Esophagus muscularis mucosa (tissue), 4 donors: ENCODE measurements around the gene FXYD5. TPM values are rescaled to one million over a fixed set of nuclear protein-coding genes. Genes with fewer than 3 reads are reported as not detected.

Experiments
- DNase-seq: peaks from one replicate; pipeline ENCODE4 v3.0.0-alpha.2; 2017; ENCODE audit errors: extremely low spot score
- H3K27ac ChIP-seq, 4 donors: fragments of 200-600 bp; sonication (generic); replicated peaks in 1 of 4; 1 replicate in 3 of 4; 2 replicates in 1 of 4; pipeline ENCODE4 v1.5.1; 2016 to 2019; ENCODE audit warnings: mild to moderate bottlenecking in 1 of 4
- H3K27me3 ChIP-seq, 4 donors: fragments of 200-600 bp; sonication (generic); one replicate each; pipeline versions ENCODE4 v1.5.1 to v1.6.0; 2016 to 2019
- H3K36me3 ChIP-seq, 4 donors: fragments of 200-600 bp; sonication (generic); one replicate each; pipeline ENCODE4 v1.5.1; 2016 to 2019
- H3K4me1 ChIP-seq, 4 donors: fragments of 200-600 bp; sonication (generic); one replicate each; pipeline ENCODE4 v1.5.1; 2016 to 2019
- H3K4me3 ChIP-seq, 4 donors: fragments of 200-600 bp; sonication (generic); 1 replicate in 2 of 4; 2 replicates in 2 of 4; pipeline ENCODE4 v1.5.1; 2016 to 2019; ENCODE audit warnings: mild to moderate bottlenecking in 4 of 4, moderate library complexity in 1 of 4
- H3K9me3 ChIP-seq, 4 donors: fragments of 200-600 bp; sonication (generic); 1 replicate in 3 of 4; 2 replicates in 1 of 4; pipeline ENCODE4 v1.5.1; 2016 to 2019
- CTCF ChIP-seq, 3 experiments: fragments of 200-600 bp in 2 of 3; fragments of 450-650 bp in 1 of 3; sonication (generic) in 2 of 3; IDR thresholded peaks; one replicate each; pipeline ENCODE4 v1.5.1; 2017 to 2019; ENCODE audit warnings: antibody characterized with exemption in 3 of 3, mild to moderate bottlenecking in 2 of 3, moderate library complexity in 1 of 3
- EP300 ChIP-seq: sonication (generic); formaldehyde crosslinking; IDR thresholded peaks from one replicate; pipeline ENCODE4 v1.6.1; 2017; ENCODE audit warnings: antibody characterized with exemption
- POLR2A ChIP-seq: fragments of 450-650 bp; IDR thresholded peaks from one replicate; pipeline ENCODE4 v1.6.1; 2017; ENCODE audit warnings: antibody characterized with exemption, moderate library complexity, mild to moderate bottlenecking, low read depth
- POLR2AphosphoS5 ChIP-seq, 2 donors: sonication (generic); formaldehyde crosslinking; IDR thresholded peaks; one replicate each; pipeline ENCODE4 v1.6.1; 2017; ENCODE audit warnings: antibody characterized with exemption in 2 of 2
- WGBS: methylation state at CpG from one replicate; pipeline ENCODE4 v1.1.5; 2018; 5-methylcytosine and 5-hydroxymethylcytosine counted together
- intact Hi-C: fragments of 100-400 bp; cut with DNase I; formaldehyde crosslinking; loops from one replicate; pipeline ENCODE4 v1.15.1; 2023
- total RNA-seq, 4 donors: library from RNA; depleted of rRNA; stranded (reverse); fragments of >200 nt; gene quantifications; one replicate each; pipeline versions ENCODE4 v1.1.0 to v1.2.1, GENCODE V29; 2016

The FXYD5 gene
- total RNA-seq, 4 donors from 2014 or later, result 26.6 to 49.3 (median 43.0) TPM

GRCh38 chr19:35179830-35180229, 25.3 kb downstream of the FXYD5 start:
- no peak for TF ChIP-seq POLR2AphosphoS5 (IDR thresholded peaks at IDR 0.05)
- no peak for TF ChIP-seq CTCF (IDR thresholded peaks at IDR 0.05)
- intact Hi-C loops, result no loop called here
- Histone ChIP-seq H3K36me3 (no peaks in the 10 kb centered on the region), H3K4me3 (no peak overlapping the region), H3K4me1 (no peaks in the 10 kb centered on the region), H3K27me3 (peaks cover 0 to 10% (median 0%) of the 10 kb centered on the region in 4 donors), H3K27ac (no peak overlapping the region), H3K9me3 (peaks cover 0 to 17% (median 3%) of the 10 kb centered on the region in 4 donors)
- 78% methylated on average over 3 of the region's 3 CpGs for WGBS
- DNase-seq, result no peak

GRCh38 chr19:35181387-35181786, 26.9 kb downstream of the FXYD5 start:
- Histone ChIP-seq H3K4me1 (no peaks in the 10 kb centered on the region), H3K27me3 (peaks cover 0 to 10% (median 0%) of the 10 kb centered on the region in 4 donors), H3K27ac (no peak overlapping the region), H3K36me3 (no peaks in the 10 kb centered on the region), H3K4me3 (no peak overlapping the region), H3K9me3 (peaks cover 0 to 17% (median 3%) of the 10 kb centered on the region in 4 donors)
- TF ChIP-seq CTCF (IDR thresholded peaks at IDR 0.05) (no peak), EP300 (no peak), POLR2A (no peak), POLR2AphosphoS5 (IDR thresholded peaks at IDR 0.05) (no peak)
- 76% methylated on average over 1 of the region's 1 CpG for WGBS
- intact Hi-C loops, result no loop called here
- no peak for DNase-seq

- Histone ChIP-seq H3K27ac (no peak overlapping the region), H3K9me3 (peaks cover 0 to 17% (median 3%) of the 10 kb centered on the region in 4 donors), H3K36me3 (no peaks in the 10 kb centered on the region), H3K27me3 (peaks cover 0 to 10% (median 0%) of the 10 kb centered on the region in 4 donors), H3K4me1 (no peaks in the 10 kb centered on the region), H3K4me3 (no peak overlapping the region)
- DNase-seq, result no peak
- intact Hi-C loops, result no loop called here
- WGBS, result 76% methylated on average over 1 of the region's 1 CpG
- TF ChIP-seq CTCF (IDR thresholded peaks at IDR 0.05), result no peak
- TF ChIP-seq EP300, result no peak
- no peak for TF ChIP-seq POLR2AphosphoS5 (IDR thresholded peaks at IDR 0.05)
- TF ChIP-seq POLR2A, result no peak
Observed at GRCh38 chr19:35184267-35184666, 29.7 kb downstream of the FXYD5 start.

DNA sequence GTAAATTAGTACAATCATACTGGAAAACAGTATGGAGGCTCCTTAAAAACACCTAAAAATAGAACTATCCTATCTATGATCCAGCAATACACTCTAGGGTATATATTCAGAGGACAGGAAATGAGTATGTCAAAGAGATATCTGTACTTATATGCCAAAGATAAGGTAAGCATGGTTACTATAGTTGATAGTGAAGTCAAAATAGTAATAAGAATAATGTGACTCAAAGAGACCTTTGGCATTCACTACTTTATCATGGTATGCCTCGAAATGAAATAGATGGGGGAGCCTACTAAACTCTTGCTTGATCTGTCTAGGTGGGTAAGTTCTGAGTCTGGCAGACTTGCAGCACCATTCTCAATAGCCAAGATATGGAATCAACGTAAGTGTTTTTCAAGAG, 30.3 kb downstream of the FXYD5 start:
- intact Hi-C loops, result no loop called here
- 77% methylated on average over 2 of the region's 2 CpGs for WGBS
- Histone ChIP-seq H3K36me3 (no peaks in the 10 kb centered on the region), H3K9me3 (peaks cover 0 to 17% (median 3%) of the 10 kb centered on the region in 4 donors), H3K27ac (no peak overlapping the region), H3K4me1 (no peaks in the 10 kb centered on the region), H3K27me3 (peaks cover 0 to 10% (median 0%) of the 10 kb centered on the region in 4 donors), H3K4me3 (no peak overlapping the region)
- TF ChIP-seq CTCF (IDR thresholded peaks at IDR 0.05), result no peak
- no peak for TF ChIP-seq EP300
- TF ChIP-seq POLR2AphosphoS5 (IDR thresholded peaks at IDR 0.05), result no peak
- TF ChIP-seq POLR2A, result no peak
- no peak for DNase-seq
